ENCODE measurements around the gene CUL9.

CUL9 gene

GRCh38 chr6:43202451-43202850 is 20.5 kb downstream of the CUL9 start:
- no peak for DNase-seq

- no peak for DNase-seq
Observed at GRCh38 chr6:43203029-43203717, 21.2 kb downstream of the CUL9 start.

GRCh38 chr6:43203718-43204095 is 21.7 kb downstream of the CUL9 start:
- DNase-seq = no peak

- DNase-seq = no peak
Observed at GRCh38 chr6:43204271-43205105, 22.5 kb downstream of the CUL9 start.

- DNase-seq = no peak
Observed at GRCh38 chr6:43205849-43206248, 23.9 kb downstream of the CUL9 start.

GRCh38 chr6:43207286-43207685 is 25.3 kb downstream of the CUL9 start:
- DNase-seq = no peak

DNA sequence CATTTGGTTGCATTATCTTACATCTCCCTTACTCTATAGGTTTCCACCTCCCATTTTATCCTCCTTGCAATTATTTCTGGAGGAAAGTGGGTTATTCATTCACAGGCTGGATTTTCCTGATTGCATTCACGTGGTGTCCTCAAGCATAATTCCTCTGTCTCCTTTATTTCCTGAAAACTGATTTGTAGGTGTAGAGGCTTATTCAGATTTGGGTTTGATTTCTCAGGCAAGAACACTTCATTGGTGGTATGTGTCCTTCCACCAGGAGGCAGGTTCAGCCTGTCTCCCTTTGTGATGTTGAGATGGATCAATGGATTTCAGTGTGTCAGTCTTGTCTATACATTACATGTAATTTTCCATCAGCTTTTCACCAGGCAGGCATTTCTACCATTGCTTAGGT is 30.0 kb downstream of the CUL9 start:
- DNase-seq = no peak

DNA sequence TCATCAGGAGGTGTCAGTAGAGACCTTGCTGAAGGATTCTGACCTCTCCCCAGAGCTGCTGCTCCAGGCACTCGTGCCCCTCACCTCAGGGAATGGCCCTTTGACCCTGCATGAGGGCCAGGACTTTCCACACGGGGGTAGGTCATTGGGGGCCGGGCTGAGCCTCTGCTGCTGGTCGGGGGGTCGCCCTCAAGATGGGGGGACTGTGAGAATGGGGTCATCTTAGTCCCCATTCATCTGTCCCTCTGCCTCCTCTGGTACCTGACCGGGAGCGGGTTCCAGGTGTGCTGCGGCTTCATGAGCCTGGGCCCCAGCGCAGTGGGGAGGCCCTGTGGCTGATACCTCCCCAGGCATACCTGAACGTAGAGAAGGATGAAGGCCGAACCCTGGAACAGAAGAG is 31.4 kb downstream of the CUL9 start:
- no peak for DNase-seq

- DNase-seq = no peak
Observed at GRCh38 chr6:43215066-43215465, 33.1 kb downstream of the CUL9 start.

DNA sequence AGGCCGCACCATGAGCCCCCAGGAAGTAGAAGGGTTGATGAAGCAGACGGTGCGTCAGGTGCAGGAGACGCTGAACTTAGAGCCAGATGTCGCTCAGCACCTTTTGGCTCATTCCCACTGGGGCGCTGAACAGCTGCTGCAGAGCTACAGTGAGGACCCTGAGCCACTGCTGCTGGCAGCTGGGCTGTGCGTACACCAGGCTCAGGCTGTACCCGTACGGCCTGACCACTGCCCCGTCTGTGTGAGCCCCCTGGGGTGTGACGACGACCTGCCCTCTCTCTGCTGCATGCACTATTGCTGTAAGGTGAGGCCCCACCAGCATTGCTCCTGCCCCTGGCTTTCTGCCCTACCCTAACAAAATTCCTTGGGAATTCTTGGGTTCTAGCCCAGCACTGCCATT is 34.2 kb downstream of the CUL9 start:
- no peak for DNase-seq

GRCh38 chr6:43217351-43217750 is 35.4 kb downstream of the CUL9 start:
- DNase-seq = no peak

DNA sequence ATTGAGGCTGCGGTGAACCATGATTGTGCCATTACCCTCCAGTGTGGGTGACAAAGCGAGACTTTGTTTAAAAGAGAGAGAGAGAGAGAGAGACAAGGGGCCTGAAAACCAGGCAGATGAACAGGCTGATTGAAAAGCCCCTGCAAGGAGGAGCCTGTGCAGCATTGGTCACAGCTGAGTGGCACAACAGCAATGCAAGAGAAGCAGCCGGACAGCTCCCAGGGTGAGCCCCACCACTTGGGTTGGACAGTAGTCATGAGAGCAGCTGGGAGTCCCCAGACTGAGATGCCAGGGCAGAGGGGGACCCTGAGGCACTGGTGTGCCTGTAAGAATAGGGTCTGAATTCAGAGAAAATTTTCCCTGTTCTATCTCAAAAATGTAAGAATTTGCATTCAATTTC is 37.1 kb downstream of the CUL9 start:
- DNase-seq = no peak

DNA sequence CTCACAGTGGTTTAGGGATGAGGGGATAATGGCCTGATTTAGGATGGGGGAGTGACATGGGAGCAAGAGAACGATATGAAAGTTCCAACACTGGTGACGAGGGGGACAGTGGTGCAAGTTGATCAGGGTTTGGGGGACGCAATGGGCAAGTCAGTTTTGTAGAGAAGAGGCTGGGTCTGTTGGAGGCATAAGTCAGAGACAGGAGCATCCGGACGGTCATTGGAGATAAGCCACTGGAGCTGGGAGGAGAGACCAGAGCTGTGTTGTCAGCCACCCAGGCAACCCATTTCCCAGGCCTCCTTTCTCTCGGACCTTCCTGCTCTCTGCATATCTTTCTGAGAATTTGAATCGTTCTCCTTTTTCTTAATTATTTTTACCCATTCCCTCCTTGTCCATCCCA is 37.8 kb downstream of the CUL9 start:
- no peak for DNase-seq

DNA sequence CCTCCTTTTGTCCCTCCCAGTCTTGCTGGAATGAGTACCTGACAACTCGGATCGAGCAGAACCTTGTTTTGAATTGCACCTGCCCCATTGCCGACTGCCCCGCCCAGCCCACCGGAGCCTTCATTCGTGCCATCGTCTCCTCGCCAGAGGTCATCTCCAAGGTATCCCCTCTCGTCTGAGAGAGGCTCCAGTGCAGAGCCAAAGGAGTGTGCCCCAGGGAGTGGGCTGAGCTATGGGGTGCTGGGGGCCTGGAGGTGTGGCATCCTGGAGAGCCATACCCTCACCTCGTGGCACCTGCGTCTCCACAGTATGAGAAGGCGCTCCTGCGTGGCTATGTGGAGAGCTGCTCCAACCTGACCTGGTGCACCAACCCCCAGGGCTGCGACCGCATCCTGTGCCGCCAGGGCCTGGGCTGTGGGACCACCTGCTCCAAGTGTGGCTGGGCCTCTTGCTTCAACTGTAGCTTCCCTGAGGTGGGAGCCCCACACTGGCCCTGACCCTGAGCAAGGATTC is 38.5 kb downstream of the CUL9 start:
- no peak for DNase-seq

- no peak for DNase-seq
Observed at GRCh38 chr6:43221046-43221972, 39.3 kb downstream of the CUL9 start.

DNA sequence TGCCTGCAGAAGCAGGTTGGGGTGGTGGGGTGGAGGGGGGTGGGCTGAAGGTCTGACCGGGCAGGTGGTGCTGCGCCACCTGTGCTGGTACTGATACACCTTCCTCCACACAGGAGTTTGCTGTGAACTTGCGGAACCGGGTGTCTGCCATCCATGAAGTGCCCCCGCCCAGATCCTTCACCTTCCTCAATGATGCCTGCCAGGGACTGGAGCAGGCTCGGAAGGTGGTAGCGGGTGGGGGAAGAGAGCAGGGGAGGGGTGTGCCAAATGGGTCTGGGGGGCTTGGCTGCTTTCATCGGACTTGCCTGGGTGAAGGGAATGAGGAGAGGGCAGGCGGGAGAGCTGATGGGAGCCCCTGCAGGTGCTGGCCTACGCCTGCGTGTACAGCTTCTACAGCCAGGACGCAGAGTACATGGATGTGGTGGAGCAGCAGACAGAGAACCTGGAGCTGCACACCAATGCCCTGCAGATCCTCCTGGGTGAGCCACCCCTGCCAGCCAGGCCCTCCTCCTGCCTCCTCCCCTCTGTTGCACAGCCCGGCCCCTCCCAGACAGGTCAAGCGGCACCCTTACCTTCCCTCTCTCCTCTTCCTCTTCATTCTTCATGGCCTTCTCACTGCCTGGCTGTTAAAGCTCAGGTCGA is 40.5 kb downstream of the CUL9 start:
- DNase-seq = no peak

DNA sequence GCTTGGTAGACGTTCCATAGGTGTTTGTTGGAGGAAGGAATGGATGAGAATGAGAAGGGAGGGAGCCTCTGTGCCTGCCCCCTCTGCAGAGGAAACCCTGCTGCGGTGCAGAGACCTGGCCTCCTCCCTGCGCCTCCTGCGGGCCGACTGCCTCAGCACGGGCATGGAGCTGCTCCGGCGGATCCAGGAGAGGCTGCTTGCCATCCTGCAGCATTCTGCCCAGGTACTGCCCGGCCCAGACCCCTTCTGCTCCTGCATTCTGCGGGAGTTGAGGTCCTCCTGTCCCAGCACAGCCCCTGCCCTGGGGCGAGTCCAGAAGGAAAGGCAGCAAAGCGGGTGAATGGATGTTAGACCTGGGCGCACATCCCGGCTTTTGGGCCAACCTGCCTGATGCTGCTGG is 41.2 kb downstream of the CUL9 start:
- DNase-seq = no peak

GRCh38 chr6:43226192-43226851 is 44.3 kb downstream of the CUL9 start:
- no peak for DNase-seq

DNA sequence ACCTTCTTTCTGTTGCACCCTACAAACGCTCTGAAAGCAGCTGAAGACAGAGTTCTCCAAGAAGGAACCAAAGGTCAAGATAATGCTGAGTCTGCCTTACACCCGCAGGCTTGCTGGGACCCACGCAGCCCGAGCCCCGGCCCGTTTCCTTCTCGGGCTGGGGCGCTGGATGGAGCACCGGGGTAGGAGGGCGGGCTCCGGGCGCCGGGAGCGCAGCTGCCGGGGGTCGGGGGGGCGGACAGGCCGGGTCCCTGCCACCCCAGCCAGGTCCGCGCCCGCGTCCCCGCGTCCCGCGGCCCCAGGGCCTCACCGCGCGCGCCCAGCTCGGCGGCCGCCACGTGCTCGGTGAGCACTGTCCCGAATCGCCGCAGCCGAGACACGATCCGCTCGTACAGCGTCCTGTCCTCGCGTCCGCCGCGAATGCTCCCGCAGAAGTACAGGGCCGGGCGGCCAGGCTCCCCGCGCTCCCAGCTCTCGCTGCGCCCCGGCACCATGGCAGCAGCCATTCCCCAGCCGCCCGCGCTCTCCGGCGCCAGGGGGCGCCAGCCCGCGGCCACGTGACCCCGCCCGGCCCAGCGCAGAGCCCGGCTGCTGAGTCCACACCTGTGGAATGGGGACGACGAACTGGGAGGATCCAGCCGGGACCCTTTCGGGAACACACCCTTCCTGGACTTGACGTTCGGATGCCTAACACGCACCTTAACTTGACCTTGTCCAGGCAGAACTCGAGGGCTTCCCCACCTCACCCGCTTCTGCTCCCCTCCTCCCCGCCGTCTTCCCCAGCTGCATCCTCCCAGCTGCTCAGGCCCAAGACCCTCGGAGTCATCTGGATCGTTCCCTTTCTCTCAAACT is 47.2 kb downstream of the CUL9 start, which contains the start of gene DNPH1:
TSS of gene DNPH1 (minus strand) at position 531 of the 852 bp plus-strand sequence. CDS start at position 506, 25 bp downstream.
- DNase-seq = peak; percentile 71

DNA sequence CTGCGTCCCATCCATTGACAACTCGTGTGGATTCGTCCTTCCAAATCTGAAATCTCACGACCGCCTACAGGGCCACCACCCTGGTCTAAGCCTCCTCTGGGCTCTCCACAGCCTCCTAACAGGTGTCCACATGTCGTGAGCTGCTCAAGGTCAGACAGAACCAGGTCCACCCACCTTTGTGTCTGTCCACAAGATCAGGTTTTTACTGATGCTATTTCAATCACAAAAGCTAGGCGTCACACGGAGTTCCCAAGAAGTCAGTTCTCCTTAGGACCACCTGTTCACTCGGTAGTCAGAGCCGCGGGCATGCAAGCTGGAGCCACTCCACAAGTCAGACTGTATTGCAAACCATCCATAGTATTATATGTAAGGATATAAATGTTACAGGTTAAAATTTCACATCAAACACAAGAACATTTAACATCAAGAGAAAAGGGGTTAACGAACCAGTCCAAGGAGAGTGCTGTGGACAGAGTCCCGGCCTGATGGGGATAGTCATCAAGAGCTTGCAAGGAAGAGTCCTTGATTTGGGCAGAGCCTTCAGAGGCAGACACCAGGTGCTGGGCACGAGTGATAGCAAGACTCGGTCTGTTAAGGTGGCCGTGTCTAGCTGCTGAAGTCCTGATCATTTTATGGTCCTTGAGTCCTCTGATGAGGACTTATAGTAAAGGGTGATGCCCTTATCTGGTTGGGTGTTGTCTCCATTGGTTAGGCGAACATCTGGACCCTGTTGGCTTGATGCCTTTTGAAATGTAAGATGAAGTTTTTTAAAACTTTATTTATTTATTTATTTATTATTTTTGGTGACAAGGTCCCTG is 48.0 kb downstream of the CUL9 start:
- no peak for DNase-seq
